ENCODE results near the gene ITGA7.

DNA sequence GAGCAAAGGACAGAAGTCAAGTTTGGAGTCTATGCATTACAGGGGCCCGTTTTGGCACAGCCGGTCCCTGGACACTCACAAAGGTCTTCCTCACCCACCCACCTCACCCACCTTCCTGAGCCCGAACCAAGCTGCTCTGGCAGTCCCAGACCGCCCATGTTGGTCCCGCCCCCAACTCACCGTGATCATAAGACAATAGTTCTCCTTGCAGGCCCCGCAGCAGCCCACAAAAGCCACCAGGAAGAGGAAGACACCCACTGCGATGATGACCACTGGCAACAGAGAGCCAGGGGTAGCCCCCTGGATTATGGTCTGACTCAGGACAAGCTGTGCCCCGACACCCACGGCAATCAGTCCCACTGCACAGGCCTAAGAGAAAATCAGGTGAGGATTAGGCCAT lies 19.3 kb upstream of the ITGA7 start:
- TF ChIP-seq TOX (CRISPR knock-in tag; IDR thresholded peaks at IDR 0.05; ENCODE audit: borderline replicate concordance): no peak
- no peak for TF ChIP-seq ZNF565 (CRISPR knock-in tag; conservative IDR thresholded peaks at IDR 0.05; ENCODE audit: low read depth)
- no peak for TF ChIP-seq ZFP30 (CRISPR knock-in tag; IDR thresholded peaks at IDR 0.05)
- TF ChIP-seq, protein P1, sequence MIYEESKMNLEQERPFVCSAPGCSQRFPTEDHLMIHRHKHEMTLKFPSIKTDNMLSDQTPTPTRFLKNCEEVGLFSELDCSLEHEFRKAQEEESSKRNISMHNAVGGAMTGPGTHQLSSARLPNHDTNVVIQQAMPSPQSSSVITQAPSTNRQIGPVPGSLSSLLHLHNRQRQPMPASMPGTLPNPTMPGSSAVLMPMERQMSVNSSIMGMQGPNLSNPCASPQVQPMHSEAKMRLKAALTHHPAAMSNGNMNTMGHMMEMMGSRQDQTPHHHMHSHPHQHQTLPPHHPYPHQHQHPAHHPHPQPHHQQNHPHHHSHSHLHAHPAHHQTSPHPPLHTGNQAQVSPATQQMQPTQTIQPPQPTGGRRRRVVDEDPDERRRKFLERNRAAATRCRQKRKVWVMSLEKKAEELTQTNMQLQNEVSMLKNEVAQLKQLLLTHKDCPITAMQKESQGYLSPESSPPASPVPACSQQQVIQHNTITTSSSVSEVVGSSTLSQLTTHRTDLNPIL (CRISPR knock-in tag; IDR thresholded peaks at IDR 0.05; ENCODE audit: low read depth): no peak
- no peak for TF ChIP-seq TCF4 (CRISPR knock-in tag; IDR thresholded peaks at IDR 0.05; ENCODE audit: borderline replicate concordance)
- TF ChIP-seq SNAI2 (CRISPR knock-in tag; IDR thresholded peaks at IDR 0.05): no peak
- TF ChIP-seq, protein P2, sequence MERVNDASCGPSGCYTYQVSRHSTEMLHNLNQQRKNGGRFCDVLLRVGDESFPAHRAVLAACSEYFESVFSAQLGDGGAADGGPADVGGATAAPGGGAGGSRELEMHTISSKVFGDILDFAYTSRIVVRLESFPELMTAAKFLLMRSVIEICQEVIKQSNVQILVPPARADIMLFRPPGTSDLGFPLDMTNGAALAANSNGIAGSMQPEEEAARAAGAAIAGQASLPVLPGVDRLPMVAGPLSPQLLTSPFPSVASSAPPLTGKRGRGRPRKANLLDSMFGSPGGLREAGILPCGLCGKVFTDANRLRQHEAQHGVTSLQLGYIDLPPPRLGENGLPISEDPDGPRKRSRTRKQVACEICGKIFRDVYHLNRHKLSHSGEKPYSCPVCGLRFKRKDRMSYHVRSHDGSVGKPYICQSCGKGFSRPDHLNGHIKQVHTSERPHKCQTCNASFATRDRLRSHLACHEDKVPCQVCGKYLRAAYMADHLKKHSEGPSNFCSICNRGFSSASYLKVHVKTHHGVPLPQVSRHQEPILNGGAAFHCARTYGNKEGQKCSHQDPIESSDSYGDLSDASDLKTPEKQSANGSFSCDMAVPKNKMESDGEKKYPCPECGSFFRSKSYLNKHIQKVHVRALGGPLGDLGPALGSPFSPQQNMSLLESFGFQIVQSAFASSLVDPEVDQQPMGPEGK (CRISPR knock-in tag; IDR thresholded peaks at IDR 0.05; ENCODE audit: borderline replicate concordance): no peak
- no peak for TF ChIP-seq ZFP3 (CRISPR knock-in tag; IDR thresholded peaks at IDR 0.05)
- TF ChIP-seq, protein P3, sequence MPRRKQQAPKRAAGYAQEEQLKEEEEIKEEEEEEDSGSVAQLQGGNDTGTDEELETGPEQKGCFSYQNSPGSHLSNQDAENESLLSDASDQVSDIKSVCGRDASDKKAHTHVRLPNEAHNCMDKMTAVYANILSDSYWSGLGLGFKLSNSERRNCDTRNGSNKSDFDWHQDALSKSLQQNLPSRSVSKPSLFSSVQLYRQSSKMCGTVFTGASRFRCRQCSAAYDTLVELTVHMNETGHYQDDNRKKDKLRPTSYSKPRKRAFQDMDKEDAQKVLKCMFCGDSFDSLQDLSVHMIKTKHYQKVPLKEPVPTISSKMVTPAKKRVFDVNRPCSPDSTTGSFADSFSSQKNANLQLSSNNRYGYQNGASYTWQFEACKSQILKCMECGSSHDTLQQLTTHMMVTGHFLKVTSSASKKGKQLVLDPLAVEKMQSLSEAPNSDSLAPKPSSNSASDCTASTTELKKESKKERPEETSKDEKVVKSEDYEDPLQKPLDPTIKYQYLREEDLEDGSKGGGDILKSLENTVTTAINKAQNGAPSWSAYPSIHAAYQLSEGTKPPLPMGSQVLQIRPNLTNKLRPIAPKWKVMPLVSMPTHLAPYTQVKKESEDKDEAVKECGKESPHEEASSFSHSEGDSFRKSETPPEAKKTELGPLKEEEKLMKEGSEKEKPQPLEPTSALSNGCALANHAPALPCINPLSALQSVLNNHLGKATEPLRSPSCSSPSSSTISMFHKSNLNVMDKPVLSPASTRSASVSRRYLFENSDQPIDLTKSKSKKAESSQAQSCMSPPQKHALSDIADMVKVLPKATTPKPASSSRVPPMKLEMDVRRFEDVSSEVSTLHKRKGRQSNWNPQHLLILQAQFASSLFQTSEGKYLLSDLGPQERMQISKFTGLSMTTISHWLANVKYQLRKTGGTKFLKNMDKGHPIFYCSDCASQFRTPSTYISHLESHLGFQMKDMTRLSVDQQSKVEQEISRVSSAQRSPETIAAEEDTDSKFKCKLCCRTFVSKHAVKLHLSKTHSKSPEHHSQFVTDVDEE (CRISPR knock-in tag; IDR thresholded peaks at IDR 0.05): no peak
- no peak for TF ChIP-seq RARB (CRISPR knock-in tag; IDR thresholded peaks at IDR 0.05)
- no peak for TF ChIP-seq ZNF70 (CRISPR knock-in tag; IDR thresholded peaks at IDR 0.05)
- TF ChIP-seq, protein P4, sequence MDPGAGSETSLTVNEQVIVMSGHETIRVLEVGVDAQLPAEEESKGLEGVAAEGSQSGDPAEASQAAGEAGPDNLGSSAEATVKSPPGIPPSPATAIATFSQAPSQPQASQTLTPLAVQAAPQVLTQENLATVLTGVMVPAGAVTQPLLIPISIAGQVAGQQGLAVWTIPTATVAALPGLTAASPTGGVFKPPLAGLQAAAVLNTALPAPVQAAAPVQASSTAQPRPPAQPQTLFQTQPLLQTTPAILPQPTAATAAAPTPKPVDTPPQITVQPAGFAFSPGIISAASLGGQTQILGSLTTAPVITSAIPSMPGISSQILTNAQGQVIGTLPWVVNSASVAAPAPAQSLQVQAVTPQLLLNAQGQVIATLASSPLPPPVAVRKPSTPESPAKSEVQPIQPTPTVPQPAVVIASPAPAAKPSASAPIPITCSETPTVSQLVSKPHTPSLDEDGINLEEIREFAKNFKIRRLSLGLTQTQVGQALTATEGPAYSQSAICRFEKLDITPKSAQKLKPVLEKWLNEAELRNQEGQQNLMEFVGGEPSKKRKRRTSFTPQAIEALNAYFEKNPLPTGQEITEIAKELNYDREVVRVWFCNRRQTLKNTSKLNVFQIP (CRISPR knock-in tag; IDR thresholded peaks at IDR 0.05; ENCODE audit: borderline replicate concordance, low read depth): no peak

Data from SK-N-SH treated with all-trans-retinoic acid at 6 μM for 48 hours (cell line).